BJ (cell line): Measurements from ENCODE around the gene PADI1. TPM values are rescaled to one million over a fixed set of nuclear protein-coding genes. Genes with fewer than 3 reads are reported as not detected.

Experiments
- CTCF ChIA-PET: fragments of 350-600 bp; formaldehyde crosslinking; extraction: SDS; loops from one replicate; lab custom pipeline; 2021; ENCODE audit warnings: antibody characterized with exemption, inconsistent platforms; lab: Yijun Ruan, JAX
- POLR2A ChIA-PET: fragments of 300-600 bp; sonication (Branson Sonifier 250); formaldehyde crosslinking; extraction: SDS; loops from one replicate; lab custom pipeline; 2021; ENCODE audit warnings: antibody characterized with exemption; lab: Charles Lee
- DNase-seq: peaks from one replicate; pipeline ENCODE4 v3.0.0-alpha.2; 2011; ENCODE audit warnings: low read depth
- H3K27me3 ChIP-seq: 2 replicates; pipeline ENCODE4 v1.6.0; 2011; ENCODE audit warnings: low read length; ENCODE audit not compliant: control insufficient read depth, insufficient read depth
- H3K36me3 ChIP-seq: 2 replicates; pipeline ENCODE4 v1.5.1; 2011; ENCODE audit warnings: low read length; ENCODE audit not compliant: control insufficient read depth, insufficient read depth
- H3K4me3 ChIP-seq: 2 replicates; pipeline ENCODE4 v1.5.1; 2011; ENCODE audit warnings: low read depth, mild to moderate bottlenecking, control low read depth, low read length
- polyA plus RNA-seq: library from polyadenylated mRNA; depleted of rRNA; stranded (reverse); fragments of >200 nt; gene quantifications from 2 replicates; pipeline ENCODE4 v1.2.3, GENCODE V29; 2011
- TF ChIP-seq, protein P1 (sequence below): IDR thresholded peaks from 2 replicates; pipeline ENCODE4 v1.5.1; 2011; ENCODE audit warnings: low read depth, mild to moderate bottlenecking, control low read depth, inconsistent platforms, low read length, moderate library complexity; ENCODE audit not compliant: insufficient read depth

The PADI1 gene
- polyA plus RNA-seq, 1 experiment = 0.82 TPM

DNA sequence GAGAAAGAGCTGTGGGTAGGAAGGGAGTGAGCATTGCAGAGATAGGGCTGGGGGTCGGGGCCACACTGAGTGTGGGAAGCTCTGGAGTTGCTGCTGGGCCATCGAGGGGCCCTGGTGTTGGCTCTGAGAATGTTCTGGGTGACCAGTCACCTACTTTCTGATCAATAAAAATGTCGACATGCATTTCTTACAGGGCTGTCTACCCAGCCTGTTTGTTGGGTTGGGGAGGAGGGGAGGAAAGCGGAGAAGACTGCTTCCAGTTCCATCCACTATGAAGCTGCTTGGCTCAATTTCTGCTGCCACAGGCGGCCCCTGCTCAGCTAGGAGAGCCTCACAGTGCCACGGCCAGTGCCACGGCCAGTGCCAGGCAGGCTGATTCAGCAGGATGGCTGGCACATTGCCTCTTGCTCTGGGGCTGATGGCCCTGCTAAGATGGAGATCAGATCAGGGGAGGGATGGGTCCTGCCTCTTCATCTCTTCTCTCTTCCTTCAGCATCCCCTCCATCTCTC, 40.9 kb downstream of the PADI1 start:
- TF ChIP-seq, protein P1, sequence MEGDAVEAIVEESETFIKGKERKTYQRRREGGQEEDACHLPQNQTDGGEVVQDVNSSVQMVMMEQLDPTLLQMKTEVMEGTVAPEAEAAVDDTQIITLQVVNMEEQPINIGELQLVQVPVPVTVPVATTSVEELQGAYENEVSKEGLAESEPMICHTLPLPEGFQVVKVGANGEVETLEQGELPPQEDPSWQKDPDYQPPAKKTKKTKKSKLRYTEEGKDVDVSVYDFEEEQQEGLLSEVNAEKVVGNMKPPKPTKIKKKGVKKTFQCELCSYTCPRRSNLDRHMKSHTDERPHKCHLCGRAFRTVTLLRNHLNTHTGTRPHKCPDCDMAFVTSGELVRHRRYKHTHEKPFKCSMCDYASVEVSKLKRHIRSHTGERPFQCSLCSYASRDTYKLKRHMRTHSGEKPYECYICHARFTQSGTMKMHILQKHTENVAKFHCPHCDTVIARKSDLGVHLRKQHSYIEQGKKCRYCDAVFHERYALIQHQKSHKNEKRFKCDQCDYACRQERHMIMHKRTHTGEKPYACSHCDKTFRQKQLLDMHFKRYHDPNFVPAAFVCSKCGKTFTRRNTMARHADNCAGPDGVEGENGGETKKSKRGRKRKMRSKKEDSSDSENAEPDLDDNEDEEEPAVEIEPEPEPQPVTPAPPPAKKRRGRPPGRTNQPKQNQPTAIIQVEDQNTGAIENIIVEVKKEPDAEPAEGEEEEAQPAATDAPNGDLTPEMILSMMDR = no peak
- no peaks in the 10 kb centered on the region for H3K36me3 ChIP-seq
- H3K4me3 ChIP-seq = no peak overlapping the region
- no peak for DNase-seq
- ChIA-PET CTCF (interaction anchor here (0.7 to 4.9 kb wide), 5 partner anchors 9 to 121 kb away, joined by 3 to 28 read pairs (median 5); no protein-coding TSS in a partner anchor), POLR2A (no interaction called here)
- H3K27me3 ChIP-seq = no peaks in the 10 kb centered on the region

DNA sequence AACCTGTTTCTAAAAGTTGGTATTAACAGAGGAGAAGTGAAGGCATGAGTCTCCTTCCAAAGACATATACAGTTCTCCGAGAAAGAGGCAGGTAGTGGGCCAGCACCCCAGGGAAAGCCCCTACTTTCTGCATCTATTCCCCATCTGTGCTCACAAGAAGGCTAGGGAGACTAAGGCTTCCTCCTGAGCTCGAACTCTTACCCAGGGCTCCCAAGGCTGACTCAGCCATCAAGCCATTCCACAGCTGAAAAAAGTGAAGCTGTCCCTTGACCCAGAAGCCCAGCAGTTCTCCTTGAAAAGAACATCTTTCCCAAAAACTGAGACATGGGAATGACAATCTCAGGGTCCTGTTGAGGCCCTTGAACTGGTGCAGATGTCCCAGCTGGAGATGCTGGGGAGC, 42.0 kb downstream of the PADI1 start:
- TF ChIP-seq, protein P1 = no peak
- DNase-seq = no peak
- CTCF ChIA-PET = interaction anchor here (1.3 to 4.9 kb wide), 4 partner anchors 9 to 122 kb away, joined by 3 to 28 read pairs (median 10); no protein-coding TSS in a partner anchor
- POLR2A ChIA-PET = no interaction called here
- no peak overlapping the region for H3K4me3 ChIP-seq
- no peaks in the 10 kb centered on the region for H3K27me3 ChIP-seq
- H3K36me3 ChIP-seq = no peaks in the 10 kb centered on the region

DNA sequence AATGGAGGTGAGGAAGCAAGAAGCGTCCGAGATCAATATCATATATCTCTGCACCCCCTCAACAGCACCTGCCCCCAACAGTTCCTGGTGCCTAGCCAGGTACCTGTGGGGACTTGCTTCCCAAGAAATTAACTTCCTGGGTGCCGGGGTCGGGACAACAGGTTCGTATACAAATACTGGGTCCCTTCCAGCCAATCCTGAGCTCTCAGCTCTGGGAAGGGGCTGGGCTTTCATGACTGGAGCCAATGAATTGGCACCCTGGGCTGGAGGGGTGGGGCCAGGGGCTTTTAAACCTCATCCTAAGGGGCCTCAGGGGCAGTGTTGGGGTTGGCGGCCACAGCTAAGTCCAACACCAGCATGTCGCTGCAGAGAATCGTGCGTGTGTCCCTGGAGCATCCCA, 43.9 kb downstream of the PADI1 start, which contains the start of gene PADI3:
Gene PADI3, plus strand, starts transcription at position 318 of the 400 bp plus-strand sequence. Its CDS starts 40 bp downstream, at position 358.
- DNase-seq = no peak
- TF ChIP-seq, protein P1 = no peak
- ChIA-PET CTCF (interaction anchor here (0.6 to 2.8 kb wide), 2 partner anchors 11 to 15 kb away, joined by 4 to 9 read pairs; no protein-coding TSS in a partner anchor), POLR2A (interaction anchor here (0.5 kb wide), 1 partner anchor 145 kb away, joined by 6 read pairs; no protein-coding TSS in a partner anchor)
- no peaks in the 10 kb centered on the region for H3K27me3 ChIP-seq
- H3K4me3 ChIP-seq = no peak within 1 kb of the TSS
- H3K36me3 ChIP-seq = no peaks in the 10 kb centered on the region

DNA sequence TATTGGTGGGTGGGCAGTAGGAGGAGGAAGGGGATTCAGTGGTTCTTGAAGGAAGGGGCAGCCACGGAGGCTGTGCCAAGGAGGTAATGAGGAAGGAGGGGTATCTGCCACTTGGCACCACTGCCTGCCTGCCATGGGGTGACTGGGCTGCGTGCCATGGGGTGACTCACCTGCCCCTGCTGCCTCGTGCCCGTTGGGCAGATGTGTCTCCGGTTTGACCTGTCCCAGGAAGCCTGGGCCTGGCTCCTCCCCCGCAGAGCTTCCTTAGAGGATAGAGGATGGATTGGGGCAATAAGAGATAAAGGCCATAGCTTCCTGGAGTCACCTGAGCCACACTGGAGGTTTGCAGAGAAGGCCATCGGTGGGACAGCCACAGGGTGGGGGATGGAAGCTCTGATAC, 45.7 kb downstream of the PADI1 start:
- H3K27me3 ChIP-seq = no peaks in the 10 kb centered on the region
- no peaks in the 10 kb centered on the region for H3K36me3 ChIP-seq
- TF ChIP-seq, protein P1 = no peak
- H3K4me3 ChIP-seq = no peak overlapping the region
- POLR2A ChIA-PET = no interaction called here
- DNase-seq = no peak
- CTCF ChIA-PET = interaction anchor here (0.5 to 2.8 kb wide), 4 partner anchors 13 to 130 kb away, joined by 3 to 9 read pairs (median 4); no protein-coding TSS in a partner anchor

DNA sequence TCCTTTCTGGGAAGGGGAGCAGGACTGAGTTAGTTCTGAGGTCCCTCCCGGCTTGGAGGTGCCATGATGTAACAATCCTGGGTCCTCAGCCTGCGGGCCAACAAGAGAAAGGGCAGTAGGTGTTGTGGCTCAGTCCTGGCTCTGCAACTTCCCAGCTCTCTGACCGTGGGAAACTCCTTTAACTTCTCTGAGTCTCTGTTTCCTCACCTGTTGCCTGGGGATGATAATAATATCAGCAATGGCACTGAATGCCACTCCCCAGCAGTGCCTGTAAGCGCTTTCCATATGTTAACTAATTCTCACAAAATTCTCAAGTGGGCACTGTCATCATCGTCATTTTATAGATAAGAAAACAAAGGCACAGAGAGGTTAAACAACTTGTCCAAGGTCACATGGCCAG, 46.3 kb downstream of the PADI1 start:
- ChIA-PET POLR2A (no interaction called here), CTCF (interaction anchor here (0.5 to 2.0 kb wide), 3 partner anchors 21 to 131 kb away, joined by 3 to 4 read pairs (median 3); no protein-coding TSS in a partner anchor)
- Histone ChIP-seq H3K27me3 (no peaks in the 10 kb centered on the region), H3K4me3 (no peak overlapping the region), H3K36me3 (no peaks in the 10 kb centered on the region)
- TF ChIP-seq, protein P1 = no peak
- DNase-seq = no peak
